NCI-H2196 treated with DMSO at 0.1 percent for 48 hours (cell line): Measurements from ENCODE around the gene FCMR.

Experiments
- DNase-seq: peaks from one replicate; lab custom pipeline; 2025; ENCODE audit not compliant: unreplicated experiment; lab: John Stamatoyannopoulos, UW

Gene FCMR

GRCh38 chr1:206951318-206952100 lies 29.8 kb upstream of the FCMR start:
- no peak for DNase-seq

- DNase-seq, result no peak
These were observed 27.9 kb upstream of the FCMR start for GRCh38 chr1:206949641-206950040.

- no peak for DNase-seq
These were observed 27.5 kb upstream of the FCMR start for GRCh38 chr1:206949208-206949607.

GRCh38 chr1:206947255-206947654 lies 25.5 kb upstream of the FCMR start:
- no peak for DNase-seq

DNA sequence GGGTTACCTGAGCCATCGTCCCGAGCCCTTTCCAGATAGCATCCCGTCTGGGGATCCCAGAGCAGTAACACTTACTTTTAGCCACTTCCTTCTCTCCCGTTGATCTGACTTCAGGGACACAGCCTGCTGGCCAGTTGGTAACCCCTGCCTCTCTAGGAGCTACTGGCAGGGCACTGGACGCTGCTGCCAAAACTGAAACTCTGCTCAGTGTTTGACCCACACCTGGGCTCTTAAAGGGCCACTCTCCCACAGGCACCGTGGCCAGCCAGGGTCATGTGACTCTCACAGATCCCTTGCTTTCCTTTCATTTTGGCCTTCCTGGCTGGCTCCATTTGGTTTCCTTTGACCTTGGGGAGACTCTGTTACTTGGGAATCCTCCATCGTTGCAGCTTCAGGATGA lies 24.5 kb upstream of the FCMR start, which contains the start of gene PIGR:
Gene PIGR, minus strand, starts transcription at position 206 of the 400 bp plus-strand sequence. CDS start 5,935 bp downstream, outside the sequence.
- DNase-seq, result no peak

DNA sequence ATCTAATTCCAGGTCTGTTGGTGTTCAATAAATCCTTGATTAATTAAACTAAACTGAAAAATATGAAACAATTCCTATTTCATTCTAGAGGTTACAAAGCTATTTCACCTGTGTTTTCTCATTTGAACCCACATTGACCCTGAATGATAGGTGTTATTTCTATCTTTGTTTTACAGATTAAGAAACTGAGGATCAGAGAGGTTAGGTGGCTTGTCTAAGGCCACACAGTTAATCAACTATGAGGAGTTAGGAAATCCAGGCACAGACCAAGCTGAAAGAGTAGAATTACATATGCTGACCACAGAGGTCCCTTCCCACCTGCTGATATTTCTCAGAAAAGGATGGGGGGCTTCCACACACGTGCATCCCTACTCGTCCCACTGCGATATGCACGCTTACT lies 24.0 kb upstream of the FCMR start:
- DNase-seq, result no peak

GRCh38 chr1:206944703-206945102 lies 23.0 kb upstream of the FCMR start:
- DNase-seq, result no peak

- no peak for DNase-seq
These were observed 20.2 kb upstream of the FCMR start for GRCh38 chr1:206941766-206942418.

DNA sequence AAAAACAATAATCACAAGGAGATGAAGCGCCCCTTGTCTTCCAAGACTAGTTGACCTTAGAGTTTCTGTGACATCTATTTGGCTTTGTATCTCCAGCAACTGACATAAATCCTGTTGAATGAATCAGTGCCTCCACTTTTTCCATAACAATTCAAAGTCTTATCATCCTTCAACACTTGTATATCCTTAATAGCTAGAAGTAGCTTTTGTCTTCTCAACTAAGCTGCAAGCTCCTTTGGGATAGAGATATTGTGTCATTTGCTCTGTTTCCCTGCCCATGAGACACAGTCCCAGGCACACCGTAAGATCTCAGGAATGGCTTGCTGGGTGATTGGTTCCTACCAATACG lies 18.8 kb upstream of the FCMR start:
- DNase-seq, result no peak

GRCh38 chr1:206939841-206940587 lies 18.3 kb upstream of the FCMR start:
- no peak for DNase-seq

GRCh38 chr1:206939131-206939530 lies 17.4 kb upstream of the FCMR start:
- no peak for DNase-seq

DNA sequence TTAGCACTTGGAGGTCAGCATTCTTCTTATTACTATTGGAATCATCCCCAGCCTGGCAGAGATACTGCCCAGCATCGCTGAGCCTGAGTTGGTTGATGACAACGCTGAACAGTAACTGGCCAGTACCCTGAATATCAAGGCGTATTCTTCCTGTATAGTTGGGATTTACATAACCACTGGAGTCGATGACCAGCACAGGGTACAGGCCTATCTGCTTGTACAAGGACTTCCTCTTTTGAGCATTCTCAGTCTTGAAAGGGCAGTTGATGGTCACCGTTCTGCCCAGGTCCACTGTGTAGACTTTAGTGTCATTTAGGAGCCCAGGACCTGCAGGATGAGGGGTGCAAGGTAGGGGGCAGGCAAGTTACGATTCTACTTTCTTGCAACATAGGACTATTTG lies 15.7 kb upstream of the FCMR start:
- no peak for DNase-seq

GRCh38 chr1:206935491-206936067 lies 13.8 kb upstream of the FCMR start:
- no peak for DNase-seq

GRCh38 chr1:206933333-206933945 lies 11.7 kb upstream of the FCMR start:
- no peak for DNase-seq

- DNase-seq, result no peak
These were observed 10.4 kb upstream of the FCMR start for GRCh38 chr1:206932177-206932576.

DNA sequence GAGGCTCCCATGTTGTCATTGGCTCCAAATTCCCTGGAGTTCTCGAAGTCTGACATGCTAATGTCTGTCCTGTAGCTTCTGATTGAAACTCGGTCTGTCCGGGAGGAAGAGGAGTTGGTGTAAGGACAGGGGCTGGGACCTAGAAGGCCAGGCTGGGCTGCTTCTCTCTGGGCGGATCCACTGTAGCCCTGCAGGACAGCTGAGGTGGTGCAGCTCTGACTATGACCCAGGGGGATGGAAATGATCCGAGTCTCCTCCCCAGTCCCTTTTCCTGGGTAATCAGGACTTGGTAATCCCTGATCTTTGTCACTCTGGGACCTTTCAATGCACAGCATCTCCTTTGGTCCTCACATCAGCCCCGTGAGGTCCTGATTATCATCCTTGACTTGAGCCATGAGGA lies 10.0 kb upstream of the FCMR start:
- DNase-seq, result no peak

GRCh38 chr1:206930210-206930798 lies 8.6 kb upstream of the FCMR start:
- DNase-seq, result no peak

GRCh38 chr1:206929524-206929923 lies 7.8 kb upstream of the FCMR start:
- DNase-seq, result no peak

DNA sequence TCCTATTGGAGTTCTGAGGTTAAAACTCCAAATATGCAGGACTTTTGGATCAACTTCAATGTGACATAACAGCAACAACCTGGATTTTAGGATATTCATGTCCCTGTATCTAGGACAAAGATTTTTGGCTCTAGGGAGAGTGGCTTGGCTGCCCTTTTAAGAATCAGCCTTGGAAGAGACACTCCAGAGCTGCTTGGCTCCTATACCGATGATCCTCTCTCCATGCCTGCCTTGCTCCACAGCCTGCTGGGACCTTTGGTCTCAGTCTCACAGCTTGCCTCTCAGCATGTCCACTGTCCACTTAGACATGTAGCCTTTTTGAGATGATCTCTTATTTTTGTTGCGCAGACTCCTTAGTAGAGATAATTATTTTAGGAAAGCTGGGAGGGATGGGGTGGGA lies 4.5 kb upstream of the FCMR start:
- DNase-seq, result no peak

GRCh38 chr1:206925106-206925736 lies 3.5 kb upstream of the FCMR start:
- no peak for DNase-seq
